DMS153 (cell line): ENCODE measurements around the gene TYW1.
"Not testable (repeated sequence)": the region's sequence is repeated elsewhere in the genome, so short reads cannot be mapped to it uniquely, and the experiment has no call there.

ENCODE experiments used
- DNase-seq: peaks from one replicate; lab custom pipeline; 2025; lab: John Stamatoyannopoulos, UW

TYW1 gene

GRCh38 chr7:67251986-67252558 lies 255.4 kb downstream of the TYW1 start:
- DNase-seq, result no peak

- DNase-seq, result not testable (repeated sequence)
Observed at GRCh38 chr7:67255076-67255475, 258.4 kb downstream of the TYW1 start.

GRCh38 chr7:67257779-67258178 lies 261.1 kb downstream of the TYW1 start:
- DNase-seq, result not testable (repeated sequence)

GRCh38 chr7:67259363-67259762 lies 262.7 kb downstream of the TYW1 start:
- DNase-seq, result not testable (repeated sequence)

GRCh38 chr7:67260166-67260586 lies 263.5 kb downstream of the TYW1 start:
- not testable (repeated sequence) for DNase-seq

GRCh38 chr7:67264000-67264399 lies 267.4 kb downstream of the TYW1 start:
- not testable (repeated sequence) for DNase-seq

- DNase-seq, result not testable (repeated sequence)
Observed at GRCh38 chr7:67266070-67266469, 269.4 kb downstream of the TYW1 start.

- peak; percentile 32 for DNase-seq
Observed at GRCh38 chr7:67267914-67268313, 271.3 kb downstream of the TYW1 start.

GRCh38 chr7:67269916-67270315 lies 273.3 kb downstream of the TYW1 start:
- DNase-seq, result not testable (repeated sequence)
